ENCODE results near the gene HERC5.

DNA sequence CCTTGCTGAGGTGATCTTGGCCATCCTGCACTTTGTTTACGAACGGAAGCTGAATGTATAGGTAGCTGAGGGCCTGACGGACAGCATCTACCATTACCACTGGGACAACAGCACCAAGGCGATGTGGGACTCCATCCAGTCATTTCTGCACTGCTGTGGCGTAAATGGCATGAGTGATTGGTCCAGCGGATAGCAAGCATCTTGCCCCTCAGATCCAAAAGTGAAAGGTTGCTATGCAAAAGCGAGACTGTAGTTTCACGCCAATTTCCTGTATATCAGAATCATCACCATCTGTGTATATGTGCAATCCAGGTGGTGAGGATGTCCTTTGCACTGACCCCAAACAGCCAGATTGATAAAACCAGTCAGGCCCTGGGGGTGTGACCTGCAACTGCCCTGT, 70.9 kb downstream of the HERC5 start:
- no peak for TF ChIP-seq POLR2A (IDR thresholded peaks at IDR 0.05)
- TF ChIP-seq, protein P1, sequence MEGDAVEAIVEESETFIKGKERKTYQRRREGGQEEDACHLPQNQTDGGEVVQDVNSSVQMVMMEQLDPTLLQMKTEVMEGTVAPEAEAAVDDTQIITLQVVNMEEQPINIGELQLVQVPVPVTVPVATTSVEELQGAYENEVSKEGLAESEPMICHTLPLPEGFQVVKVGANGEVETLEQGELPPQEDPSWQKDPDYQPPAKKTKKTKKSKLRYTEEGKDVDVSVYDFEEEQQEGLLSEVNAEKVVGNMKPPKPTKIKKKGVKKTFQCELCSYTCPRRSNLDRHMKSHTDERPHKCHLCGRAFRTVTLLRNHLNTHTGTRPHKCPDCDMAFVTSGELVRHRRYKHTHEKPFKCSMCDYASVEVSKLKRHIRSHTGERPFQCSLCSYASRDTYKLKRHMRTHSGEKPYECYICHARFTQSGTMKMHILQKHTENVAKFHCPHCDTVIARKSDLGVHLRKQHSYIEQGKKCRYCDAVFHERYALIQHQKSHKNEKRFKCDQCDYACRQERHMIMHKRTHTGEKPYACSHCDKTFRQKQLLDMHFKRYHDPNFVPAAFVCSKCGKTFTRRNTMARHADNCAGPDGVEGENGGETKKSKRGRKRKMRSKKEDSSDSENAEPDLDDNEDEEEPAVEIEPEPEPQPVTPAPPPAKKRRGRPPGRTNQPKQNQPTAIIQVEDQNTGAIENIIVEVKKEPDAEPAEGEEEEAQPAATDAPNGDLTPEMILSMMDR (IDR thresholded peaks at IDR 0.05) = no peak
